Measurements from ENCODE around the gene DEPDC4. TPM values are rescaled to one million over a fixed set of nuclear protein-coding genes. Genes with fewer than 3 reads are reported as not detected.

The DEPDC4 gene
- polyA plus RNA-seq, 1 experiment: 1.3 TPM

DNA sequence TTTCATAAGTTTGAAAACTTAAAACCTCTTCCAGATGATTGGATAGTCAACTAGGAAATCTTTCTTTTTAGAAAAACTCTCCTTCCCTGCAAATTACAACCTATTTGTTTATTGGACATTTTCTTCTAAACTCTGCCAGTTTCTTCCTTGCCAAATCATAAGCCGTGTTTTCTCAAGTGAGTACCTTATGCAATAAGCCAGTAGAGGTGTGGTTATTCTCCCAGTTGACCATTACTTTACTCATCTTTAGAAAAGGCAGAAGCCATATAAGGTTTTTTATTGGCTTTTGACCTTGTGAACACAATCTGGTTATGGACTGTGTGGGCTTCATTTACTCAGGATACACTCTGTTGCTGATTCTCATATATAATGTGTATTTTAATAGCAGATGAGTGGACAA, 51.7 kb downstream of the DEPDC4 start:
- ChIA-PET CTCF (interaction anchor here (0.6 kb wide), 1 partner anchor 20 kb away, joined by 4 read pairs; no protein-coding TSS in a partner anchor), POLR2A (no interaction called here)
- Histone ChIP-seq H3K9me3 (ENCODE audit: control insufficient read depth, insufficient read depth, low read length) (no peaks in the 10 kb centered on the region), H3K4me3 (ENCODE audit: low read depth, low read length) (no peak overlapping the region), H3K27me3 (ENCODE audit: control insufficient read depth, insufficient read depth, low read length) (no peaks in the 10 kb centered on the region), H3K27ac (ENCODE audit: low read depth, low read length) (no peak overlapping the region)
- no peak for DNase-seq (ENCODE audit: low read depth, low spot score)
- TF ChIP-seq, protein P1, sequence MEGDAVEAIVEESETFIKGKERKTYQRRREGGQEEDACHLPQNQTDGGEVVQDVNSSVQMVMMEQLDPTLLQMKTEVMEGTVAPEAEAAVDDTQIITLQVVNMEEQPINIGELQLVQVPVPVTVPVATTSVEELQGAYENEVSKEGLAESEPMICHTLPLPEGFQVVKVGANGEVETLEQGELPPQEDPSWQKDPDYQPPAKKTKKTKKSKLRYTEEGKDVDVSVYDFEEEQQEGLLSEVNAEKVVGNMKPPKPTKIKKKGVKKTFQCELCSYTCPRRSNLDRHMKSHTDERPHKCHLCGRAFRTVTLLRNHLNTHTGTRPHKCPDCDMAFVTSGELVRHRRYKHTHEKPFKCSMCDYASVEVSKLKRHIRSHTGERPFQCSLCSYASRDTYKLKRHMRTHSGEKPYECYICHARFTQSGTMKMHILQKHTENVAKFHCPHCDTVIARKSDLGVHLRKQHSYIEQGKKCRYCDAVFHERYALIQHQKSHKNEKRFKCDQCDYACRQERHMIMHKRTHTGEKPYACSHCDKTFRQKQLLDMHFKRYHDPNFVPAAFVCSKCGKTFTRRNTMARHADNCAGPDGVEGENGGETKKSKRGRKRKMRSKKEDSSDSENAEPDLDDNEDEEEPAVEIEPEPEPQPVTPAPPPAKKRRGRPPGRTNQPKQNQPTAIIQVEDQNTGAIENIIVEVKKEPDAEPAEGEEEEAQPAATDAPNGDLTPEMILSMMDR (IDR thresholded peaks at IDR 0.05; ENCODE audit: low read depth, low read length): no peak

DNA sequence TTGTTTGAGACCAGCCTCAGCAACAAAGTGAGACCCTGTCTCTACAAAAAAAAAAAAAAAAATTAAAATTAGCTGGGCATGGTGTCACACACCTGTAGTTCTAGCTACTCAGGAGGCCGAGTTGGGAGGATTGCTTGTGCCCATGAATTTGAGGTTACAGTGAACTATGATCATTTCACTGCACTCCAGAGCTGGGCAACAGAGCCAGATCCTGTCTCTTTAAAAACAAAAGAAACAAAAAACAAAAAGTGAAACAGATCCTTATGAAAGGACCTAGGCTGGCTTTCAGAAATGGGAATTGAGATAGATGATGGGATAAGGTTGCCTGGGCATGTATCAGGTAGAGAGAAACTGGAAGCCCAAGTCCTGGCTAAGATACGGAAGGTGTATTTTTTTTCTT, 52.4 kb downstream of the DEPDC4 start:
- no peak for DNase-seq (ENCODE audit: low read depth, low spot score)
- Histone ChIP-seq H3K27ac (ENCODE audit: low read depth, low read length) (no peak overlapping the region), H3K4me3 (ENCODE audit: low read depth, low read length) (no peak overlapping the region), H3K27me3 (ENCODE audit: control insufficient read depth, insufficient read depth, low read length) (no peaks in the 10 kb centered on the region), H3K9me3 (ENCODE audit: control insufficient read depth, insufficient read depth, low read length) (no peaks in the 10 kb centered on the region)
- POLR2A ChIA-PET: no interaction called here
- TF ChIP-seq, protein P1 (IDR thresholded peaks at IDR 0.05; ENCODE audit: low read depth, low read length): no peak
- CTCF ChIA-PET: interaction anchor here (0.6 to 1.6 kb wide), 3 partner anchors 21 to 340 kb away, joined by 3 to 6 read pairs (median 4); no protein-coding TSS in a partner anchor

DNA sequence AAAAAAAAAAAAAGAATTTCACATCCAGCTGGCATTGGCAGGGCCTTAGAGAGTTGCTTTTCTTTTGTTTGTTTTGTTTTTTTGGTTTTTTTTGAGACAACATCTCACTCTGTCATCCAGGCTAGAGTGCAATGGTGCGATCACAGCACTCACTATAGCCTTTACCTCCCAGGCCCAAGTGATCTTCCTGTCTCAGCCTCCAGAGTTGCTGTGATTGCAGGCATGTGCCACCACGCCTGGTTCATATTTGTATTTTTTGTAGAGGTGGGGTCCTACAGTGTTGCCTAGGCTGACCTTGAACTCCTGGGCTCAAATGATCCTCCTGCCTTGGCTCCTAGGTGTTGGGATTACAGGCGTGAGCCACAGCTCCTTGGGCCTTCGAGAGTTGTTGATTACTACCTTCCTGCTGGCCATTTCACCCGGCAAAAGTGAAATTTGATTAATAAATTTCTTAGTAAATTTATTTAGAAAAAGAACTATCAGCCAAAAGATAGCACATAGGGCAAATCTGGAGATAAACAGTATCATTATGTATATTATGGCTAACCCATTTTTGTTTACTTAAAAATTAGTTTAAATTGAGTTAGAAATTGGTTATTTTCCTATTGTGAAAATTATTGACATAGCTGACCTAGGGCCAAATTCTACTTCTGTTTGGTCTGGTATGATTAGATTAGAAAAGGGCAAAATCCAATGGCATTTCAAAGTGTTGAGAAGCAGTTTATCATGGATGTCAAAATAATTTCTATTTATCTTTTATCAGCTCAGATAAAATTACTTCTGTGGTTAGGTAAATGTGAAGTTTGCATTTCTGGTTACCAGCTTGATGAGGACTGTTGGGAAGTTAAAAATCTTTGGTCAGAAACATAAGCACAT, 53.6 kb downstream of the DEPDC4 start:
- TF ChIP-seq, protein P1 (IDR thresholded peaks at IDR 0.05; ENCODE audit: low read depth, low read length): no peak
- POLR2A ChIA-PET: no interaction called here
- CTCF ChIA-PET: interaction anchor here (0.6 to 1.6 kb wide), 2 partner anchors 25 to 341 kb away, joined by 4 to 6 read pairs; no protein-coding TSS in a partner anchor
- no peak overlapping the region for H3K27ac ChIP-seq (ENCODE audit: low read depth, low read length)
- no peak for DNase-seq (ENCODE audit: low read depth, low spot score)
- no peaks in the 10 kb centered on the region for H3K9me3 ChIP-seq (ENCODE audit: control insufficient read depth, insufficient read depth, low read length)
- no peaks in the 10 kb centered on the region for H3K27me3 ChIP-seq (ENCODE audit: control insufficient read depth, insufficient read depth, low read length)
- no peak overlapping the region for H3K4me3 ChIP-seq (ENCODE audit: low read depth, low read length)

DNA sequence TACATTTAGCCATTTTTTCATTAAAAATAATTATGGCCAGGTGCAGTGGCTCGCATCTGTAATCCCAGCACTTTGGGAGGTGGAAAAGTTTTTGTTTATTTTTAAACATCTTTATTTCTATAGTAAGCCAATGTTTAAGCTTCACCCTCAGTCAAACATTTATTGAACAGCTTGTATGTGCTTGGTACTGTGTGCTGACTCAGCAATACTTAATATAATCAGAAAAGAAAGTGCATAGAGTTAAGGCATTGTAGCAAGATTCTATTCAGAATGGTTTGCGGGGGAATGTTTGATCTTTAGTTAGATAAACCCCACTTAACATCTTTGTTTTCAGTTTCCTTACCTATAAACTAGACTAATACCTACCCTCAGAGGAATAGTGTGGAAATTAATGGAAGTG, 55.2 kb downstream of the DEPDC4 start:
- Histone ChIP-seq H3K9me3 (ENCODE audit: control insufficient read depth, insufficient read depth, low read length) (no peaks in the 10 kb centered on the region), H3K4me3 (ENCODE audit: low read depth, low read length) (no peak overlapping the region), H3K27me3 (ENCODE audit: control insufficient read depth, insufficient read depth, low read length) (no peaks in the 10 kb centered on the region), H3K27ac (ENCODE audit: low read depth, low read length) (no peak overlapping the region)
- TF ChIP-seq, protein P1 (IDR thresholded peaks at IDR 0.05; ENCODE audit: low read depth, low read length): no peak
- DNase-seq (ENCODE audit: low read depth, low spot score): no peak
- ChIA-PET POLR2A (no interaction called here), CTCF (interaction anchor here (1.4 kb wide), 1 partner anchor 23 kb away, joined by 6 read pairs; no protein-coding TSS in a partner anchor)

DNA sequence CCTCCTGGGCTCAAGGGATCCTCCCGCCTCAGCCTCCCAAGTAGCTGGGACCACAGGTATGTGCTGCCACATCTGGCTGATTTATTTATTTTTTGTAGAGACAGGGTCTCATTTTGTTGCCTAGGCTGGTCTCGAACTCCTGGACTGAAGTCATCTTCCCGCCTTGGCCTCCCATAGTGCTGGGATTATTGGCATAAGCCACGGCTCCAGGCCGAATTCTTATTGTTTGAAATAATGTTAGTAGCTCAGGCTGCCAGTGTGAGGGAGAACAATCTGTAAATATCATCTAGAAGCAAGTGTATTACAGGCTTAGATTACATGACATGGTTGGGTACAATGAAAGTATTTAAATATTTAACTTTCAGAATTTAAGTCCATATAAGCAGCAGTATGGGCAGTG, 58.0 kb downstream of the DEPDC4 start:
- ChIA-PET CTCF (interaction anchor here (1.2 kb wide), 1 partner anchor 132 kb away, joined by 3 read pairs; no protein-coding TSS in a partner anchor), POLR2A (no interaction called here)
- TF ChIP-seq, protein P1 (IDR thresholded peaks at IDR 0.05; ENCODE audit: low read depth, low read length): no peak
- Histone ChIP-seq H3K27me3 (ENCODE audit: control insufficient read depth, insufficient read depth, low read length) (no peaks in the 10 kb centered on the region), H3K27ac (ENCODE audit: low read depth, low read length) (no peak overlapping the region), H3K4me3 (ENCODE audit: low read depth, low read length) (no peak overlapping the region), H3K9me3 (ENCODE audit: control insufficient read depth, insufficient read depth, low read length) (no peaks in the 10 kb centered on the region)
- no peak for DNase-seq (ENCODE audit: low read depth, low spot score)

Measured in AG04450 (cell line).